Activated CD8-positive, alpha-beta memory T cell treated with anti-CD3 and anti-CD28 coated beads, Interleukin-2, amount 10 ng/mL, durations not matched to agents 7 days and 5 days (primary cell): ENCODE data around the gene C2CD4D. TPM values are rescaled to one million over a fixed set of nuclear protein-coding genes. Genes with fewer than 3 reads are reported as not detected.
A peak's percentile ranks its signal among the peaks of the same experiment; 100 is the strongest.

ENCODE experiments used
- ATAC-seq: fragments of 150-1000 bp; cut with Tn5 transposase; one replicate; pipeline ENCODE4 v1.10.0; 2021; ENCODE audit warnings: moderate library complexity
- CTCF ChIA-PET: fragments of 350-600 bp; sonication (Branson Sonifier 250); formaldehyde crosslinking; loops from one replicate; lab custom pipeline; 2021; ENCODE audit warnings: antibody characterized with exemption; lab: Charles Lee
- DNase-seq: peaks from one replicate; pipeline ENCODE4 v3.0.0-alpha.2; 2020
- H3K27ac Mint-ChIP-seq: one replicate; pipeline ENCODE4 v1.8.0; 2021; ENCODE audit warnings: mild to moderate bottlenecking, mixed read lengths
- H3K27me3 Mint-ChIP-seq: one replicate; pipeline ENCODE4 v1.8.0; 2021; ENCODE audit warnings: mixed read lengths
- H3K36me3 Mint-ChIP-seq: one replicate; pipeline ENCODE4 v1.8.0; 2021; ENCODE audit warnings: mild to moderate bottlenecking, mixed read lengths
- H3K4me1 Mint-ChIP-seq: one replicate; pipeline ENCODE4 v1.8.0; 2021; ENCODE audit warnings: mixed read lengths
- H3K4me3 Mint-ChIP-seq: one replicate; pipeline ENCODE4 v1.8.0; 2021; ENCODE audit warnings: mild to moderate bottlenecking, moderate library complexity, mixed read lengths
- H3K9me3 Mint-ChIP-seq: one replicate; pipeline ENCODE4 v1.8.0; 2022; ENCODE audit warnings: low read depth, mixed read lengths
- total RNA-seq, 2 experiments: library from RNA; stranded (reverse); gene quantifications; one replicate each; pipeline ENCODE4 v1.2.3, GENCODE V29; 2021

The C2CD4D gene
- total RNA-seq, 2 experiments from 2014 or later, result 0.33 to 0.96 TPM

DNA sequence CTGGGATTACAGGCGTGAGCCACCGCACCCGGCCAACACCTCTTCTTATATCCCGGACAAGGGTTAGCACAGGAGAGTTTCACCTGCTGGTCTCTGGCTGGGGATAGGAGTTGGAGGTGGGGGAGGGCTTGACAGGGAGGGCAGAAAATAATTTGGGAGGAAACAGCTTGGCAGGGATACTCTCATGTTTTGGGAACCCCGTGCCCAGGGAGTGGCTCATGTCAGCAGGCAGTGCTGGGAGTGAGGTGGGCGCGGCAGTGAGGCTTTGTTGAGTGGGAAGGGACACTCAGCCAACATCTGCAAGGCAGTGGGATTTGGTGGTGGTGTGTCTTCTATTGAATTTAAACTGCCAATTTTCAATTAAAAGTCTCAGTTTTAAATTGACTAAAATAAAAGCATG, 15.0 kb upstream of the C2CD4D start:
- CTCF ChIA-PET, result interaction anchor here (1.5 kb wide), 1 partner anchor 11 kb away, joined by 5 read pairs; no protein-coding TSS in a partner anchor
- H3K27me3 Mint-ChIP-seq, result no peaks in the 10 kb centered on the region
- H3K27ac Mint-ChIP-seq, result no peak overlapping the region
- ATAC-seq, result no peak
- no peaks in the 10 kb centered on the region for H3K9me3 Mint-ChIP-seq
- peaks cover 6% of the 10 kb centered on the region for H3K4me1 Mint-ChIP-seq
- H3K4me3 Mint-ChIP-seq, result no peak overlapping the region
- DNase-seq, result no peak
- no peaks in the 10 kb centered on the region for H3K36me3 Mint-ChIP-seq

GRCh38 chr1:151853411-151853943, 13.9 kb upstream of the C2CD4D start, which contains the start of gene THEM5:
THEM5 (minus strand) TSS chr1:151853712; CDS start chr1:151853565, 147 bp downstream.
- Mint-ChIP-seq H3K27ac (no peak within 1 kb of the TSS), H3K27me3 (no peaks in the 10 kb centered on the region), H3K4me1 (peaks cover 15% of the 10 kb centered on the region), H3K36me3 (peaks cover 1% of the 10 kb centered on the region), H3K9me3 (no peaks in the 10 kb centered on the region), H3K4me3 (no peak within 1 kb of the TSS)
- ATAC-seq (no peak), DNase-seq (no peak)
- CTCF ChIA-PET, result interaction anchor here (0.9 to 1.5 kb wide), 4 partner anchors 12 to 260 kb away, joined by 3 to 5 read pairs (median 4); no protein-coding TSS in a partner anchor

GRCh38 chr1:151852733-151853132, 13.1 kb upstream of the C2CD4D start:
- no peak for ATAC-seq
- H3K9me3 Mint-ChIP-seq, result no peaks in the 10 kb centered on the region
- no peak overlapping the region for H3K27ac Mint-ChIP-seq
- H3K4me3 Mint-ChIP-seq, result no peak overlapping the region
- CTCF ChIA-PET, result interaction anchor here (1.4 to 2.1 kb wide), 3 partner anchors 16 to 29 kb away, joined by 3 to 5 read pairs (median 4); partner anchors contain the start of gene RORC
- no peaks in the 10 kb centered on the region for H3K27me3 Mint-ChIP-seq
- peaks cover 22% of the 10 kb centered on the region for H3K4me1 Mint-ChIP-seq
- DNase-seq, result no peak
- H3K36me3 Mint-ChIP-seq, result peaks cover 1% of the 10 kb centered on the region

DNA sequence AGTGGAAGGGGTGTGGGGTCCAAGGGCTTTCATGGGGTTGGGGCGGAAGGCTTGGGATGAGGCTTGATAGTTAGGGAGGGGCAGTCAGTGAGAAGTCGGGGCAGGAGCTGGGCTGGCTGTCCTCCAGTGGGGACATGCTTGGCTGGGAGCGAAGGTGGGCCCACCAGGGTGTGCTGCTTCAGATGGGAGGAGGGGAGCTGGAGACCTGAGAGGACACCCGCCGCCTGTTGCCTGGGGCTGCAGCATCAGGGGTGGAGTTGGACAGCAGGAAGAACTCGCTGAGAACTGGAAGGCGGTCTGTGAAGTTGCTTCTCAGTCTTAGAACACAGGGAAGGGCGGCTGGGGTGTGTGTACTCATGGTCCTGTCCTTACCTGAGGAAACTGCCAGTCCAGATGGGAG, 12.3 kb upstream of the C2CD4D start:
- no peaks in the 10 kb centered on the region for H3K27me3 Mint-ChIP-seq
- no peaks in the 10 kb centered on the region for H3K9me3 Mint-ChIP-seq
- CTCF ChIA-PET, result interaction anchor here (1.0 to 2.1 kb wide), 3 partner anchors 15 to 117 kb away, joined by 3 to 5 read pairs (median 3); partner anchors contain the start of gene RORC

DNA sequence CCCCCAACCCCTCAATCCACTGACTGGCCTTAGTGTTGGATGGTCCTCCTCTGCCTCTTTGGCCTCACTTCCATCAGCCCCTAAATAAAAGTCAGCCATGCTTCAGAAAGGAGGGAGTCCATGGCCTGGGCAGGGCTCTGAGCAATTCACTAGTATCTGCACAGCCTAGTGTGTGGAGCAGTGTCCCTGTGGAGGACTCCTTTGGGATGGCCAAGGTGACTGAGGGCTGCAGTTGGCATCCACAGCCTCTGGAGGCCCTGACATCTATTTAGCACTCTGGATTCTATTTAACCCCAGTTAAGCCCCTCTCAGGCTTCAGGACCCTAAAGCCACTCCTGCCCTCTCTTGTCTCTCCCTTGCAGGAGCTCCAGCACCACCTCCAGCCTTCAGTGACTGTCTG, 10.3 kb upstream of the C2CD4D start:
- CTCF ChIA-PET, result interaction anchor here (2.5 kb wide), 1 partner anchor 9 kb away, joined by 11 read pairs; no protein-coding TSS in a partner anchor
- ATAC-seq, result no peak
- H3K4me3 Mint-ChIP-seq, result no peak overlapping the region
- no peaks in the 10 kb centered on the region for H3K27me3 Mint-ChIP-seq
- no peak overlapping the region for H3K27ac Mint-ChIP-seq
- H3K4me1 Mint-ChIP-seq, result peaks cover 37% of the 10 kb centered on the region
- no peak for DNase-seq
- no peaks in the 10 kb centered on the region for H3K9me3 Mint-ChIP-seq
- H3K36me3 Mint-ChIP-seq, result peaks cover 4% of the 10 kb centered on the region

More for the DNA sequence above, 12.3 kb upstream of the C2CD4D start:
- Mint-ChIP-seq H3K4me1 (peaks cover 25% of the 10 kb centered on the region), H3K36me3 (peaks cover 1% of the 10 kb centered on the region), H3K4me3 (no peak overlapping the region), H3K27ac (no peak overlapping the region)
- DNase-seq, result no peak
- no peak for ATAC-seq

DNA sequence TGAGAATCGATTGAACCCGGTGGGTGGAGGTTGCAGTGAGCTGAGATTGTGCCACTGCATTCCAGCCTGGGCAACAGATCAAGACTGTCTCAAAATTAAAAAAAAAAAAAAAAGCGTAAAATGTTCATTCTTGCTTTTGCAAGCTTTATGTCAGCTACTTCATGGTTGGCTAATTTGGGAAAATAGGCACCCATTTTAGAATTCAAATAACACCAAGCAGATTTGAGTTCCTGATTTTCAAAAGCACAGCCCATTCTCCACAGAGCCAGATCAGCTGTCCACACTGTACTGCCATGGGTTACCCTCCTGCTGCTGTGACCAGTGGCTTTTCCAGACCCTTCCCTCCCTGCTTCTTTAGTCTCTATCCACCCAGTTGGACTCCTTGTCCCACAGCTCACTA, 9.5 kb upstream of the C2CD4D start:
- Mint-ChIP-seq H3K9me3 (no peaks in the 10 kb centered on the region), H3K36me3 (peaks cover 4% of the 10 kb centered on the region), H3K4me1 (peaks cover 39% of the 10 kb centered on the region), H3K27ac (peak overlapping the region; percentile 83), H3K27me3 (no peaks in the 10 kb centered on the region), H3K4me3 (no peak overlapping the region)
- CTCF ChIA-PET, result interaction anchor here (1.0 to 2.5 kb wide), 4 partner anchors 9 to 255 kb away, joined by 3 to 11 read pairs (median 6); partner anchors contain the start of gene C2CD4D
- DNase-seq, result no peak
- ATAC-seq, result no peak

DNA sequence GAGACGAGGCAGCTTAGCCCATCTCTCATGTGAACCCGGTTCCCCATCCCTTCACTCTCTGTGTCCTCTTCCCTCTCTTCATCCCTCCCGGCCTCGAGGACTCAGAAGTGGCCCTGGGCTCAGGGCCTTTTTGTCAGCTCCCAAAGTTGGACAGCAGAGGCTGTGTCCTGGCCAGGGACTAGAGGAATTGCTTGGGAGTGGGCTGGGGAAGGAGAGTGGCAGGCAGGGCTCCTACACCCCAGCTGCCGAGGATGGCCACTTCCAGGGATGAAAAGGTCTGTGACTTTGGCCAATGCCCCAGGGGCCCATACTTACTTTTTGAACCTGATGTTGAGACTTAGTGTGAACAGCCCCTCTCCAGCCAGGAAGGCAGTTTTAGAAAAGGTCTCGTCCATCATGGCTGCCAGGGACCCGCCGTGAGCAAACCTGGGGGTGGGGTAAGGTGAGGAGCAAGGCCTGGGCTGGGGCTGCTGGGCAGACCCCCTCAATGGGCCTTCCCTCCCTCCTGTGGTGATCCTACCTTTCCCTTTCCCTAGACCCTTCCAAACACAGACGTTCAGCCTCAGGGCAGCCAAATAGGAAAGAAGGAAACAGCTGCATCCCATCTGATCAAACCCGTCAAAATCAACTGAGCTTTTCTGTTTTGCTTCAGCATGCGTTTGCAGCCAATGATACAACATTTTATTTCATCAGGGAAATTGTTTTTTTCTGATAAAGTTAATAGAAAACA, 8.4 kb upstream of the C2CD4D start:
- H3K9me3 Mint-ChIP-seq, result no peaks in the 10 kb centered on the region
- H3K27me3 Mint-ChIP-seq, result no peaks in the 10 kb centered on the region
- DNase-seq (peak; percentile 31), ATAC-seq (no peak)
- H3K4me3 Mint-ChIP-seq, result no peak overlapping the region
- CTCF ChIA-PET, result interaction anchor here (0.7 to 2.5 kb wide), 5 partner anchors 8 to 256 kb away, joined by 3 to 11 read pairs (median 4); partner anchors contain the start of gene C2CD4D
- peaks cover 4% of the 10 kb centered on the region for H3K36me3 Mint-ChIP-seq
- H3K4me1 Mint-ChIP-seq, result peaks cover 39% of the 10 kb centered on the region
- peak overlapping the region; percentile 57 for H3K27ac Mint-ChIP-seq

- H3K4me1 Mint-ChIP-seq, result peaks cover 39% of the 10 kb centered on the region
- DNase-seq (peak; percentile 42), ATAC-seq (no peak)
- no peak overlapping the region for H3K4me3 Mint-ChIP-seq
- H3K9me3 Mint-ChIP-seq, result no peaks in the 10 kb centered on the region
- H3K27me3 Mint-ChIP-seq, result no peaks in the 10 kb centered on the region
- H3K27ac Mint-ChIP-seq, result peak overlapping the region; percentile 61
- CTCF ChIA-PET, result interaction anchor here (0.8 to 1.2 kb wide), 4 partner anchors 16 to 155 kb away, joined by 3 to 6 read pairs (median 4); no protein-coding TSS in a partner anchor
- H3K36me3 Mint-ChIP-seq, result peaks cover 5% of the 10 kb centered on the region
Observed at GRCh38 chr1:151846686-151847237, 7.1 kb upstream of the C2CD4D start.

DNA sequence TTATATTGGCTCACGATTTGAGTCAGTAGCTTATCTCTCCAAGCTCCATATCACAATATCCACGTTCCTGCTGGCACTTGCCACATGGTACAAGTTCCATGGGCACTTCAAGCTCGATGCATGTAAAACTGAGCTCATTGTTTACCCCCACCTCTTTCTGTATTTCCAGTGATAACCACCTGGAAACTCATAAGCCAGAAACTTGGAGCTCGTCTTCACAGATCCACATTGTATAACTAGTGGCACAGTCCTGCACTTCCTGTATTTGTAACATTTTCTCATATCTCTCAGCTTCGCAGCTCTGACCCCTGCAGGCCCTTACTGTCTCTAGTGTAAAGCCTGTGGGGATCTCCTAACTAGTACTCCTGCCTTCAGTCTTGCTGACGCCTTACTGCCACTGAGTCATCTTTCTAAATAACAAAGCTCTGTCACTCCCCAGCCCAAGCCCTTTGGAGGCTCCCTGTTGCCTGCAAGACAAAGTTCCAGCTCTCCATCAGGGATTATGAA, 6.5 kb upstream of the C2CD4D start:
- Mint-ChIP-seq H3K4me1 (peaks cover 39% of the 10 kb centered on the region), H3K27ac (peak overlapping the region; percentile 61), H3K4me3 (no peak overlapping the region), H3K9me3 (no peaks in the 10 kb centered on the region), H3K36me3 (peaks cover 5% of the 10 kb centered on the region), H3K27me3 (no peaks in the 10 kb centered on the region)
- ATAC-seq (peak; percentile 62), DNase-seq (no peak)
- CTCF ChIA-PET, result interaction anchor here (0.7 to 1.2 kb wide), 6 partner anchors 10 to 155 kb away, joined by 3 to 6 read pairs (median 3); partner anchors contain the start of gene THEM4

GRCh38 chr1:151843398-151843797, 3.8 kb upstream of the C2CD4D start:
- ATAC-seq (no peak), DNase-seq (no peak)
- Mint-ChIP-seq H3K4me1 (peaks cover 38% of the 10 kb centered on the region), H3K27me3 (no peaks in the 10 kb centered on the region), H3K36me3 (peaks cover 4% of the 10 kb centered on the region), H3K4me3 (no peak overlapping the region), H3K27ac (no peak overlapping the region), H3K9me3 (no peaks in the 10 kb centered on the region)
- CTCF ChIA-PET, result interaction anchor here (0.8 to 1.2 kb wide), 2 partner anchors 37 to 158 kb away, joined by 3 read pairs; no protein-coding TSS in a partner anchor

- Mint-ChIP-seq H3K4me3 (no peak overlapping the region), H3K27me3 (peaks cover 2% of the 10 kb centered on the region), H3K9me3 (no peaks in the 10 kb centered on the region), H3K4me1 (peaks cover 38% of the 10 kb centered on the region), H3K36me3 (peaks cover 4% of the 10 kb centered on the region), H3K27ac (no peak overlapping the region)
- DNase-seq (no peak), ATAC-seq (no peak)
- CTCF ChIA-PET, result interaction anchor here (0.7 to 1.8 kb wide), 4 partner anchors 8 to 247 kb away, joined by 3 to 8 read pairs (median 5); partner anchors contain the start of gene MRPL9
Observed at GRCh38 chr1:151841141-151841540, 1.5 kb upstream of the C2CD4D start.

GRCh38 chr1:151840421-151840820, 801 bp upstream of the C2CD4D start:
- H3K36me3 Mint-ChIP-seq, result peaks cover 1% of the 10 kb centered on the region
- H3K27ac Mint-ChIP-seq, result peak overlapping the region; percentile 71
- H3K4me1 Mint-ChIP-seq, result peaks cover 35% of the 10 kb centered on the region
- H3K27me3 Mint-ChIP-seq, result peaks cover 2% of the 10 kb centered on the region
- peak overlapping the region; percentile 79 for H3K4me3 Mint-ChIP-seq
- H3K9me3 Mint-ChIP-seq, result no peaks in the 10 kb centered on the region
- CTCF ChIA-PET, result interaction anchor here (0.6 to 1.8 kb wide), 8 partner anchors 8 to 308 kb away, joined by 3 to 8 read pairs (median 3); partner anchors contain the start of gene MRPL9
- DNase-seq, result no peak
- no peak for ATAC-seq

GRCh38 chr1:151839082-151839412, 573 bp downstream of the C2CD4D start:
- DNase-seq (no peak), ATAC-seq (no peak)
- Mint-ChIP-seq H3K4me3 (peak overlapping the region; percentile 79), H3K27ac (peak overlapping the region; percentile 71), H3K4me1 (peaks cover 40% of the 10 kb centered on the region), H3K9me3 (no peaks in the 10 kb centered on the region), H3K27me3 (peaks cover 2% of the 10 kb centered on the region), H3K36me3 (peaks cover 1% of the 10 kb centered on the region)
- CTCF ChIA-PET, result interaction anchor here (0.8 to 1.2 kb wide), 3 partner anchors 9 to 121 kb away, joined by 3 read pairs; partner anchors contain the start of gene TDRKH
